WTC11 (cell line): ENCODE data around the gene LTBP2.

Experiments
- AR ChIP-seq: fragments of 250-450 bp; sonication (Bioruptor Pico); IDR thresholded peaks from 2 replicates; pipeline ENCODE4 v1.9.0; 2021; ENCODE audit warnings: mild to moderate bottlenecking
- CTCF ChIP-seq: fragments of 200-600 bp; IDR thresholded peaks from 2 replicates; pipeline ENCODE4 v1.8.0; 2022; ENCODE audit warnings: antibody characterized with exemption
- E2F1 ChIP-seq: sonication (generic); formaldehyde crosslinking; IDR thresholded peaks from 2 replicates; pipeline ENCODE4 v1.8.0; 2022; ENCODE audit warnings: mild to moderate bottlenecking, missing genetic modification reagents
- HMGXB4 ChIP-seq: sonication (generic); formaldehyde crosslinking; IDR thresholded peaks from 2 replicates; pipeline ENCODE4 v1.8.1; 2023; ENCODE audit warnings: mild to moderate bottlenecking, moderate library complexity, missing genetic modification reagents
- IRF2 ChIP-seq: sonication (generic); formaldehyde crosslinking; IDR thresholded peaks from 2 replicates; pipeline ENCODE4 v1.8.0; 2022; ENCODE audit warnings: low read depth, missing genetic modification reagents, borderline replicate concordance
- JUN ChIP-seq: sonication (generic); formaldehyde crosslinking; IDR thresholded peaks from 2 replicates; pipeline ENCODE4 v1.8.0; 2023; ENCODE audit warnings: mild to moderate bottlenecking, missing genetic modification reagents
- NR3C1 ChIP-seq: sonication (generic); formaldehyde crosslinking; conservative IDR thresholded peaks from 2 replicates; pipeline ENCODE4 v1.8.1; 2023; ENCODE audit warnings: low read depth, mild to moderate bottlenecking, missing genetic modification reagents
- SMAD3 ChIP-seq: sonication (generic); formaldehyde crosslinking; IDR thresholded peaks from 2 replicates; pipeline ENCODE4 v1.8.0; 2022; ENCODE audit warnings: missing genetic modification reagents, mild to moderate bottlenecking, borderline replicate concordance
- TEAD4 ChIP-seq: sonication (generic); formaldehyde crosslinking; IDR thresholded peaks from 2 replicates; pipeline ENCODE4 v1.8.0; 2022; ENCODE audit warnings: mild to moderate bottlenecking, missing genetic modification reagents
- ZBTB21 ChIP-seq: sonication (generic); formaldehyde crosslinking; IDR thresholded peaks from 2 replicates; pipeline ENCODE4 v1.8.1; 2023; ENCODE audit warnings: mild to moderate bottlenecking, missing genetic modification reagents, borderline replicate concordance
- ZNF232 ChIP-seq: sonication (generic); formaldehyde crosslinking; IDR thresholded peaks from 2 replicates; pipeline ENCODE4 v1.8.0; 2022; ENCODE audit warnings: mild to moderate bottlenecking, missing genetic modification reagents
- ZNF317 ChIP-seq: sonication (generic); formaldehyde crosslinking; IDR thresholded peaks from 2 replicates; pipeline ENCODE4 v1.8.1; 2023; ENCODE audit warnings: low read depth, mild to moderate bottlenecking, moderate library complexity, missing genetic modification reagents, borderline replicate concordance
- ZNF423 ChIP-seq: fragments of 250-450 bp; sonication (Bioruptor Pico); IDR thresholded peaks from 2 replicates; pipeline ENCODE4 v2.1.2; 2022; ENCODE audit warnings: mild to moderate bottlenecking, moderate library complexity
- TF ChIP-seq, protein P1 (sequence below): sonication (generic); formaldehyde crosslinking; IDR thresholded peaks from 2 replicates; pipeline ENCODE4 v1.8.0; 2023; ENCODE audit warnings: mild to moderate bottlenecking, missing genetic modification reagents

DNA sequence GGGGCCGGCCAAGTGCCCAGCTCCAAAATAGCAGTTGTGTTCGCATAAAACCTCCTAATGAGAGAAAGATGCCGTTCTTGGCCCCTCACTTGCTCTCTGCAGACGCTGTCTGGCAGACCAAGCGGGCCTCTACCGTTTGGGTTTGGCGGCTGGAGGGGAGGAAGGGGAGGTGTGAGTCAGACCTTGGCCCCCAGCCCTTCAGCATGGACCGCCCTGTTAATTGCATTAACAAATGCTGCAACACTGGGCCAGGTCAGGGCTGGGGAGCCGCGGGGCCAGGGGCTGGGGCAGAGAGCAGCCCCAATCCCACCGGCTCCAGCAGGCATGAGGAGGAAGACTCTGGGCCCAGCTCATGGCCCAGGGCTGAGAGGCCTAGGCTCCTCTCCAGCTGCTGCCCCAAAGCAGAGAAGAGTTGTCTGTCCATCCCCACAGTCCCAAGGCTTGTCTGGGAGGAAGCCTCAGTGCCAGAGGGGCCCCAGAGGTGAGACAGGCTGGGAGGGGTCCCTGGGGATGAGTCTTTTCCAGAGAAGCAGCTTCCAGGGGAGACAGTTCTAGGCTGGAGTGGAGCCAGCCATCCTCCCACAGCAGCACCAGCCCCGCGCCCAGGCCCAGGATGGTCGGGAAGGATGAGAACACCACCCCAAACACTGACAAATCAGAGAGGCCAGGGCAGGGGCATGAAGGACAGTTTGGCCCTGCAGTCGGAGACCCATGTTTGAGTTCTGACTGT is 16.9 kb downstream of the LTBP2 start:
- TF ChIP-seq ZBTB21 (CRISPR knock-in tag) (no peak), ZNF317 (no peak), CTCF (no peak), JUN (no peak), E2F1 (CRISPR knock-in tag) (no peak), TEAD4 (no peak), ZNF232 (CRISPR knock-in tag) (no peak), NR3C1 (CRISPR knock-in tag) (no peak), IRF2 (no peak), AR (CRISPR knock-in tag) (no peak), ZNF423 (CRISPR knock-in tag) (no peak), HMGXB4 (no peak), SMAD3 (CRISPR knock-in tag) (no peak)
- TF ChIP-seq, protein P1, sequence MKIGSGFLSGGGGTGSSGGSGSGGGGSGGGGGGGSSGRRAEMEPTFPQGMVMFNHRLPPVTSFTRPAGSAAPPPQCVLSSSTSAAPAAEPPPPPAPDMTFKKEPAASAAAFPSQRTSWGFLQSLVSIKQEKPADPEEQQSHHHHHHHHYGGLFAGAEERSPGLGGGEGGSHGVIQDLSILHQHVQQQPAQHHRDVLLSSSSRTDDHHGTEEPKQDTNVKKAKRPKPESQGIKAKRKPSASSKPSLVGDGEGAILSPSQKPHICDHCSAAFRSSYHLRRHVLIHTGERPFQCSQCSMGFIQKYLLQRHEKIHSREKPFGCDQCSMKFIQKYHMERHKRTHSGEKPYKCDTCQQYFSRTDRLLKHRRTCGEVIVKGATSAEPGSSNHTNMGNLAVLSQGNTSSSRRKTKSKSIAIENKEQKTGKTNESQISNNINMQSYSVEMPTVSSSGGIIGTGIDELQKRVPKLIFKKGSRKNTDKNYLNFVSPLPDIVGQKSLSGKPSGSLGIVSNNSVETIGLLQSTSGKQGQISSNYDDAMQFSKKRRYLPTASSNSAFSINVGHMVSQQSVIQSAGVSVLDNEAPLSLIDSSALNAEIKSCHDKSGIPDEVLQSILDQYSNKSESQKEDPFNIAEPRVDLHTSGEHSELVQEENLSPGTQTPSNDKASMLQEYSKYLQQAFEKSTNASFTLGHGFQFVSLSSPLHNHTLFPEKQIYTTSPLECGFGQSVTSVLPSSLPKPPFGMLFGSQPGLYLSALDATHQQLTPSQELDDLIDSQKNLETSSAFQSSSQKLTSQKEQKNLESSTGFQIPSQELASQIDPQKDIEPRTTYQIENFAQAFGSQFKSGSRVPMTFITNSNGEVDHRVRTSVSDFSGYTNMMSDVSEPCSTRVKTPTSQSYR = no peak
